ENCODE measurements around the gene TSPEAR.

DNA sequence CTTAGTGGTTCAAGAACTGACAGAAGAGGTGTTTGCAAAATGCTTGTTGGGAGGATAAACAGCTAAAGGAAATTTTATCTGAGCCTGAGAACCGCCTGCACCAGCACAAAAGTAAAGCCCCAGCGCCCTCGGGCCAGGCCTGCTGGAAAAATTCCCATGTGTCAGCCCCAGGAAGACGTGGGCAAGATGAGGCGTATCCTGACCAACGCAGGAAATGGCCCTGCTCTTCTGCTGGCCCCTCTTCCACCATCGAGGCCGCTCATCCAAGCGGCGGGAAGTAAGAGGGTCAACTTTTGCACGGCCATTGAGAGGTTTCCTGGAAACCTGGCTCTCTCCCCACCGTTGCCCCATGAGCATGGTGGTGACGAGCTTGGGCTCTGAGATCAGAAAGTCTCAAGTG, 216.4 kb downstream of the TSPEAR start:
- TF ChIP-seq YY1 (IDR thresholded peaks at IDR 0.05; ENCODE audit: insufficient read depth, insufficient replicate concordance, low read depth, low read length) (no peak), MXI1 (IDR thresholded peaks at IDR 0.05; ENCODE audit: borderline replicate concordance, low read depth, low read length) (no peak), JARID2 (CRISPR knock-in tag; IDR thresholded peaks at IDR 0.05; ENCODE audit: insufficient replicate concordance) (no peak), ZBTB34 (CRISPR knock-in tag; IDR thresholded peaks at IDR 0.05) (no peak), ZNF207 (IDR thresholded peaks at IDR 0.05; ENCODE audit: borderline replicate concordance) (no peak), HNRNPUL1 (IDR thresholded peaks at IDR 0.05; ENCODE audit: low read depth, low read length) (no peak), ZNF614 (CRISPR knock-in tag; IDR thresholded peaks at IDR 0.05; ENCODE audit: borderline replicate concordance) (no peak)
